Measurements from ENCODE around the gene SPTBN1. TPM values are rescaled to one million over a fixed set of nuclear protein-coding genes. Genes with fewer than 3 reads are reported as not detected.
A peak's percentile ranks its signal among the peaks of the same experiment; 100 is the strongest.

SPTBN1 gene
- total RNA-seq, 4 donors from 2014 or later: 171 to 293 (median 247) TPM

- Histone ChIP-seq H3K36me3 (peaks cover 0 to 85% (median 0%) of the 10 kb centered on the region in 3 donors), H3K4me1 (peaks cover 0 to 6% (median 2%) of the 10 kb centered on the region in 4 donors), H3K27me3 (no peaks in the 10 kb centered on the region), H3K9me3 (no peaks in the 10 kb centered on the region), H3K4me3 (no peak overlapping the region), H3K27ac (peak overlapping the region; percentile 35 to 65 (median 47))
- no peak for TF ChIP-seq POLR2A (IDR thresholded peaks at IDR 0.05)
- TF ChIP-seq CTCF (IDR thresholded peaks at IDR 0.05): no peak
- no peak for DNase-seq
Observed at GRCh38 chr2:54666131-54666633, 210.1 kb downstream of the SPTBN1 start.

DNA sequence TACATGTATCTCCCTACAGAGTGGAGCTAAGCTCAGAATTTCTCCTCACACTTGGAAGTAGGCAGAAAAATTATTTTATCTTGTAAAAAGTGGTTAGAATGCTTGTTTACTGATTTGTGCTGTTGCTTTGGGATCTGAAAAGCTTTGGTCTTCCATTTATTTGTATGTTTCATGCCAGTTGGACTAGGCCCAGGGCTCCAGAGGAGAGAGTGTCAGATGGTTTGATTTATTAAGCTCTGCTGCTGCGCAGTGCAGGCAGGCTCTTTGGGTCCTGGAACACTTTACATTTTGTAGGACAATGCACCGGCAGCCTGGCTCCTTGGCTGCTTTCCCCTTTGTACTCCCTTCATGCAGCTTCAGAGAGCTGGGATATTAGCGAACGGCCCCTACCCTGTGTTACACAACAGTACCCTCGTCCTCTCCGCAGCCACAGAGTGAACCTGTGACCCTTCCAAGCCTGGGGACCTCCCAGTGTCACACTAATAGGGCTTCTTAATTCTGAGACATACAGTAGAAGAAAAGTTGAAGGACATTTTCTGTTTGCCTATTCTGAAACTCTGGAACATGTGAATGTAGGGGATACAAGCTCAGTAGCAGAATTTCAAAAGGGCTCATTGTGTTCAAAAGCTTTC, 210.6 kb downstream of the SPTBN1 start:
- TF ChIP-seq CTCF (IDR thresholded peaks at IDR 0.05) (no peak), POLR2A (IDR thresholded peaks at IDR 0.05) (no peak)
- Histone ChIP-seq H3K4me1 (peaks cover 0 to 6% (median 2%) of the 10 kb centered on the region in 4 donors), H3K9me3 (no peaks in the 10 kb centered on the region), H3K36me3 (peaks cover 0 to 79% (median 0%) of the 10 kb centered on the region in 3 donors), H3K4me3 (no peak overlapping the region), H3K27me3 (no peaks in the 10 kb centered on the region), H3K27ac (peak overlapping the region; percentile 35 to 65 (median 47))
- no peak for DNase-seq

GRCh38 chr2:54667266-54667639, 211.1 kb downstream of the SPTBN1 start:
- H3K27me3 ChIP-seq: no peaks in the 10 kb centered on the region
- H3K4me3 ChIP-seq: no peak overlapping the region
- H3K4me1 ChIP-seq: peaks cover 0 to 6% (median 2%) of the 10 kb centered on the region in 4 donors
- TF ChIP-seq CTCF (IDR thresholded peaks at IDR 0.05) (no peak), POLR2A (IDR thresholded peaks at IDR 0.05) (no peak)
- no peak for DNase-seq
- H3K9me3 ChIP-seq: no peaks in the 10 kb centered on the region
- H3K27ac ChIP-seq: peak overlapping the region in 3 of 4 donors; percentile 35 to 65 (median 56)
- H3K36me3 ChIP-seq: peaks cover 0 to 74% (median 0%) of the 10 kb centered on the region in 3 donors

GRCh38 chr2:54667726-54668650, 211.9 kb downstream of the SPTBN1 start:
- Histone ChIP-seq H3K27me3 (no peaks in the 10 kb centered on the region), H3K27ac (peak overlapping the region in 3 of 4 donors; percentile 25 to 65 (median 35)), H3K4me3 (no peak overlapping the region), H3K36me3 (peaks cover 0 to 67% (median 0%) of the 10 kb centered on the region in 3 donors), H3K9me3 (no peaks in the 10 kb centered on the region), H3K4me1 (peaks cover 0 to 9% (median 3%) of the 10 kb centered on the region in 4 donors)
- DNase-seq: no peak
- TF ChIP-seq CTCF (IDR thresholded peaks at IDR 0.05) (no peak), POLR2A (IDR thresholded peaks at IDR 0.05) (no peak)

- peaks cover 0 to 60% (median 0%) of the 10 kb centered on the region in 3 donors for H3K36me3 ChIP-seq
- no peak overlapping the region for H3K27ac ChIP-seq
- no peaks in the 10 kb centered on the region for H3K9me3 ChIP-seq
- DNase-seq: no peak
- H3K27me3 ChIP-seq: no peaks in the 10 kb centered on the region
- no peak overlapping the region for H3K4me3 ChIP-seq
- TF ChIP-seq POLR2A (IDR thresholded peaks at IDR 0.05) (no peak), CTCF (IDR thresholded peaks at IDR 0.05) (no peak)
- peaks cover 0 to 16% (median 5%) of the 10 kb centered on the region in 4 donors for H3K4me1 ChIP-seq
Observed at GRCh38 chr2:54668711-54669110, 212.6 kb downstream of the SPTBN1 start.
